ENCODE measurements around the gene BICD1. TPM values are rescaled to one million over a fixed set of nuclear protein-coding genes. Genes with fewer than 3 reads are reported as not detected.

The BICD1 gene
- polyA plus RNA-seq, 1 of the 3 experiments (the other 2 are of a cell fraction), result 12.1 TPM

DNA sequence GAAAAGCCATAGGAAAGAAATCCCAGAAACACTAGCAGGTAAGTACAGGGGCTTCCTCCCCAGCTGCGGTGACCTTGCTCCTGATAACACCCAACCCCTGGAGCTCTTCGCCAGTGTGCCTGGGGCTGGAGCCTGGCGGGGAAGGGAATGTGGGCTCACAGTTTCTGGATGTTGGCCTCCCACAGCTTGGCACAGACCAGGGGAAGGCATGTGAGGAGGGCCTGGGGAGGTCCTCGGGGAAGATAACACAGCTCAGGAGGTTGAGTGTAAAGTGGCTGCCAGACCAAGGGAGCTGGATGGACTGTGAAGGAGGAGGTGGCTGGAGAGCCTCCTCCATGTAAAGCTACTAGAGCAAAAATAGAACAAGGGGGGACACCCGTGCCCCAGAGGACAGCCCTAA lies 120.1 kb downstream of the BICD1 start:
- no peak for DNase-seq
- no peaks in the 10 kb centered on the region for H3K36me3 ChIP-seq (replicated peaks in 1 of 2; ENCODE audit: control insufficient read depth in 1 of 2, insufficient read depth in 2 of 2, low read length in 1 of 2)
- H3K27me3 ChIP-seq (ENCODE audit: insufficient read depth), result no peaks in the 10 kb centered on the region
- TF ChIP-seq RAD21 (IDR thresholded peaks at IDR 0.05; ENCODE audit: low read length) (no peak), TEAD4 (IDR thresholded peaks at IDR 0.05; ENCODE audit: borderline replicate concordance, insufficient read depth) (no peak), MEF2A (IDR thresholded peaks at IDR 0.05; ENCODE audit: borderline replicate concordance, low read depth) (no peak)
- TF ChIP-seq, protein P1, sequence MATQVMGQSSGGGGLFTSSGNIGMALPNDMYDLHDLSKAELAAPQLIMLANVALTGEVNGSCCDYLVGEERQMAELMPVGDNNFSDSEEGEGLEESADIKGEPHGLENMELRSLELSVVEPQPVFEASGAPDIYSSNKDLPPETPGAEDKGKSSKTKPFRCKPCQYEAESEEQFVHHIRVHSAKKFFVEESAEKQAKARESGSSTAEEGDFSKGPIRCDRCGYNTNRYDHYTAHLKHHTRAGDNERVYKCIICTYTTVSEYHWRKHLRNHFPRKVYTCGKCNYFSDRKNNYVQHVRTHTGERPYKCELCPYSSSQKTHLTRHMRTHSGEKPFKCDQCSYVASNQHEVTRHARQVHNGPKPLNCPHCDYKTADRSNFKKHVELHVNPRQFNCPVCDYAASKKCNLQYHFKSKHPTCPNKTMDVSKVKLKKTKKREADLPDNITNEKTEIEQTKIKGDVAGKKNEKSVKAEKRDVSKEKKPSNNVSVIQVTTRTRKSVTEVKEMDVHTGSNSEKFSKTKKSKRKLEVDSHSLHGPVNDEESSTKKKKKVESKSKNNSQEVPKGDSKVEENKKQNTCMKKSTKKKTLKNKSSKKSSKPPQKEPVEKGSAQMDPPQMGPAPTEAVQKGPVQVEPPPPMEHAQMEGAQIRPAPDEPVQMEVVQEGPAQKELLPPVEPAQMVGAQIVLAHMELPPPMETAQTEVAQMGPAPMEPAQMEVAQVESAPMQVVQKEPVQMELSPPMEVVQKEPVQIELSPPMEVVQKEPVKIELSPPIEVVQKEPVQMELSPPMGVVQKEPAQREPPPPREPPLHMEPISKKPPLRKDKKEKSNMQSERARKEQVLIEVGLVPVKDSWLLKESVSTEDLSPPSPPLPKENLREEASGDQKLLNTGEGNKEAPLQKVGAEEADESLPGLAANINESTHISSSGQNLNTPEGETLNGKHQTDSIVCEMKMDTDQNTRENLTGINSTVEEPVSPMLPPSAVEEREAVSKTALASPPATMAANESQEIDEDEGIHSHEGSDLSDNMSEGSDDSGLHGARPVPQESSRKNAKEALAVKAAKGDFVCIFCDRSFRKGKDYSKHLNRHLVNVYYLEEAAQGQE (IDR thresholded peaks at IDR 0.05; ENCODE audit: low read depth, low read length), result no peak
- no peak overlapping the region for H3K4me3 ChIP-seq (ENCODE audit: low read depth in 2 of 2, low read length in 1 of 2)
- no peaks in the 10 kb centered on the region for H3K9me2 ChIP-seq
- H3K4me1 ChIP-seq (ENCODE audit: control insufficient read depth in 1 of 2, insufficient read depth in 2 of 2, low read depth in 1 of 2, low read length in 1 of 2), result no peaks in the 10 kb centered on the region
- H3K4me2 ChIP-seq, result no peak overlapping the region
- H3K9me3 ChIP-seq, result no peaks in the 10 kb centered on the region
- no peak overlapping the region for H2AFZ ChIP-seq (ENCODE audit: low read depth)
- POLR2A ChIA-PET, result no interaction called here
- H3K9ac ChIP-seq, result no peak overlapping the region
- H4K20me1 ChIP-seq (ENCODE audit: insufficient read depth), result no peaks in the 10 kb centered on the region; the same call in 1 of the 2 replicates
- H3K79me2 ChIP-seq (ENCODE audit: insufficient read depth), result peaks cover 10% of the 10 kb centered on the region; the same call in 1 of the 2 replicates
- CTCF ChIA-PET, result no interaction called here
- H3F3A ChIP-seq (replicated peaks; ENCODE audit: insufficient read depth), result no peaks in the 10 kb centered on the region
- WGBS (ENCODE audit: low lambda C conversion rate), result 98% methylated on average over 5 of the region's 5 CpGs
- no peak overlapping the region for H3K27ac ChIP-seq (ENCODE audit: low read depth in 2 of 2, low read length in 1 of 2)

DNA sequence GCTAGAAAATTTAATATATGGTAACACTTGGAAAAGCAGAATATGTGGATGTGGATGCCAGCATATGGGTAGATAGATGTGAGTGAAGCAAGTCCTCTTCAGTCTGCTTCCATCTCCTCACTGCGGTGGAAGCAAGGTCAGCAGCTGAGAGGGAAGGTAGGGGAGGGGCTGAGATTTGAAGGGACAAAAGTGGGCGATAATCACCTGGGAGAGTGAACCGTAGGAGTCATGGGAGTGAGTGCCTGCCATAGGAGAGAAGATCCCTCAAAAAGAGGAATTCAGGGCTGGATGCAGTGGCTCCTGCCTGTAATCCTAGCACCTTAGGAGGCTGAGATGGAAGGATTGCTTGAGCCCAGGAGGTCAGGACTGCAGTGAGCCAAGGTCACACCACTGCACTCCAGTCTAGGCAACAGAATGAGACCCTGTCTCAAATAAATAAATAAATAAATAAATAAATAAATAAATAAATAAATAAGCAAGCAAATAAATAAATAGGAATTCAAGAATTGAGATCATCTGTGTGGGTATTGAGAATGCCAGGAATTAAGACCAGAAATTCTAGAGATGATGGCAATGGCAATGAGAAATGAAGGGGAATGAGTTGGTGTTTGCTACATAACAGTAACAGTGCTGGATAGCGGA lies 123.4 kb downstream of the BICD1 start:
- Histone ChIP-seq H3K36me3 (replicated peaks in 1 of 2; ENCODE audit: control insufficient read depth in 1 of 2, insufficient read depth in 2 of 2, low read length in 1 of 2) (no peaks in the 10 kb centered on the region), H3K9ac (no peak overlapping the region), H3K9me3 (no peaks in the 10 kb centered on the region), H3K79me2 (ENCODE audit: insufficient read depth) (peaks cover 27% of the 10 kb centered on the region), H2AFZ (ENCODE audit: low read depth) (no peak overlapping the region), H3K27ac (ENCODE audit: low read depth in 2 of 2, low read length in 1 of 2) (no peak overlapping the region), H3K27me3 (ENCODE audit: insufficient read depth) (no peaks in the 10 kb centered on the region), H3K4me2 (no peak overlapping the region), H3F3A (replicated peaks; ENCODE audit: insufficient read depth) (no peaks in the 10 kb centered on the region), H3K4me3 (ENCODE audit: low read depth in 2 of 2, low read length in 1 of 2) (no peak overlapping the region), H4K20me1 (ENCODE audit: insufficient read depth) (no peaks in the 10 kb centered on the region; the same call in 1 of the 2 replicates), H3K4me1 (ENCODE audit: control insufficient read depth in 1 of 2, insufficient read depth in 2 of 2, low read depth in 1 of 2, low read length in 1 of 2) (no peaks in the 10 kb centered on the region), H3K9me2 (no peaks in the 10 kb centered on the region)
- no peak for DNase-seq
- ChIA-PET CTCF (no interaction called here), POLR2A (no interaction called here)
- WGBS (ENCODE audit: low lambda C conversion rate), result 95% methylated on average over 4 of the region's 4 CpGs
- TF ChIP-seq, protein P2, sequence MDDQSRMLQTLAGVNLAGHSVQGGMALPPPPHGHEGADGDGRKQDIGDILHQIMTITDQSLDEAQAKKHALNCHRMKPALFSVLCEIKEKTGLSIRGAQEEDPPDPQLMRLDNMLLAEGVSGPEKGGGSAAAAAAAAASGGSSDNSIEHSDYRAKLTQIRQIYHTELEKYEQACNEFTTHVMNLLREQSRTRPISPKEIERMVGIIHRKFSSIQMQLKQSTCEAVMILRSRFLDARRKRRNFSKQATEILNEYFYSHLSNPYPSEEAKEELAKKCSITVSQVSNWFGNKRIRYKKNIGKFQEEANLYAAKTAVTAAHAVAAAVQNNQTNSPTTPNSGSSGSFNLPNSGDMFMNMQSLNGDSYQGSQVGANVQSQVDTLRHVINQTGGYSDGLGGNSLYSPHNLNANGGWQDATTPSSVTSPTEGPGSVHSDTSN (IDR thresholded peaks at IDR 0.05), result no peak
- TF ChIP-seq FOXM1 (IDR thresholded peaks at IDR 0.05; ENCODE audit: low read depth), result no peak
- TF ChIP-seq, protein P3, sequence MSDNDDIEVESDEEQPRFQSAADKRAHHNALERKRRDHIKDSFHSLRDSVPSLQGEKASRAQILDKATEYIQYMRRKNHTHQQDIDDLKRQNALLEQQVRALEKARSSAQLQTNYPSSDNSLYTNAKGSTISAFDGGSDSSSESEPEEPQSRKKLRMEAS (IDR thresholded peaks at IDR 0.05; ENCODE audit: low read depth), result no peak
- TF ChIP-seq GABPA (IDR thresholded peaks at IDR 0.05; ENCODE audit: low read depth), result no peak
- TF ChIP-seq, protein P4, sequence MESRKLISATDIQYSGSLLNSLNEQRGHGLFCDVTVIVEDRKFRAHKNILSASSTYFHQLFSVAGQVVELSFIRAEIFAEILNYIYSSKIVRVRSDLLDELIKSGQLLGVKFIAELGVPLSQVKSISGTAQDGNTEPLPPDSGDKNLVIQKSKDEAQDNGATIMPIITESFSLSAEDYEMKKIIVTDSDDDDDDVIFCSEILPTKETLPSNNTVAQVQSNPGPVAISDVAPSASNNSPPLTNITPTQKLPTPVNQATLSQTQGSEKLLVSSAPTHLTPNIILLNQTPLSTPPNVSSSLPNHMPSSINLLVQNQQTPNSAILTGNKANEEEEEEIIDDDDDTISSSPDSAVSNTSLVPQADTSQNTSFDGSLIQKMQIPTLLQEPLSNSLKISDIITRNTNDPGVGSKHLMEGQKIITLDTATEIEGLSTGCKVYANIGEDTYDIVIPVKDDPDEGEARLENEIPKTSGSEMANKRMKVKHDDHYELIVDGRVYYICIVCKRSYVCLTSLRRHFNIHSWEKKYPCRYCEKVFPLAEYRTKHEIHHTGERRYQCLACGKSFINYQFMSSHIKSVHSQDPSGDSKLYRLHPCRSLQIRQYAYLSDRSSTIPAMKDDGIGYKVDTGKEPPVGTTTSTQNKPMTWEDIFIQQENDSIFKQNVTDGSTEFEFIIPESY (IDR thresholded peaks at IDR 0.05; ENCODE audit: borderline replicate concordance, low read depth), result no peak
- no peak for TF ChIP-seq YY1 (IDR thresholded peaks at IDR 0.05; ENCODE audit: low read depth)
- no peak for TF ChIP-seq CHD2 (IDR thresholded peaks at IDR 0.05; ENCODE audit: low read length, partially characterized antibody)
- no peak for TF ChIP-seq RAD21 (IDR thresholded peaks at IDR 0.05; ENCODE audit: low read length)
- TF ChIP-seq NFIC (IDR thresholded peaks at IDR 0.05; ENCODE audit: borderline replicate concordance), result no peak
- TF ChIP-seq POLR2AphosphoS5 (IDR thresholded peaks at IDR 0.05; ENCODE audit: low read depth, low read length), result no peak
- TF ChIP-seq JUND (IDR thresholded peaks at IDR 0.05), result no peak
- no peak for TF ChIP-seq EZH2phosphoT487 (IDR thresholded peaks at IDR 0.05; ENCODE audit: borderline replicate concordance, low read depth)
- no peak for TF ChIP-seq RXRA (IDR thresholded peaks at IDR 0.05; ENCODE audit: borderline replicate concordance, low read depth)
- TF ChIP-seq, protein P5, sequence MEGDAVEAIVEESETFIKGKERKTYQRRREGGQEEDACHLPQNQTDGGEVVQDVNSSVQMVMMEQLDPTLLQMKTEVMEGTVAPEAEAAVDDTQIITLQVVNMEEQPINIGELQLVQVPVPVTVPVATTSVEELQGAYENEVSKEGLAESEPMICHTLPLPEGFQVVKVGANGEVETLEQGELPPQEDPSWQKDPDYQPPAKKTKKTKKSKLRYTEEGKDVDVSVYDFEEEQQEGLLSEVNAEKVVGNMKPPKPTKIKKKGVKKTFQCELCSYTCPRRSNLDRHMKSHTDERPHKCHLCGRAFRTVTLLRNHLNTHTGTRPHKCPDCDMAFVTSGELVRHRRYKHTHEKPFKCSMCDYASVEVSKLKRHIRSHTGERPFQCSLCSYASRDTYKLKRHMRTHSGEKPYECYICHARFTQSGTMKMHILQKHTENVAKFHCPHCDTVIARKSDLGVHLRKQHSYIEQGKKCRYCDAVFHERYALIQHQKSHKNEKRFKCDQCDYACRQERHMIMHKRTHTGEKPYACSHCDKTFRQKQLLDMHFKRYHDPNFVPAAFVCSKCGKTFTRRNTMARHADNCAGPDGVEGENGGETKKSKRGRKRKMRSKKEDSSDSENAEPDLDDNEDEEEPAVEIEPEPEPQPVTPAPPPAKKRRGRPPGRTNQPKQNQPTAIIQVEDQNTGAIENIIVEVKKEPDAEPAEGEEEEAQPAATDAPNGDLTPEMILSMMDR (IDR thresholded peaks at IDR 0.05), result no peak
- TF ChIP-seq RFX5 (IDR thresholded peaks at IDR 0.05; ENCODE audit: low read length), result no peak
